ENCODE measurements around the gene CTBP2. TPM values are rescaled to one million over a fixed set of nuclear protein-coding genes. Genes with fewer than 3 reads are reported as not detected.

CTBP2 gene
- total RNA-seq, 2 donors from 2014 or later: 26.0 to 36.0 TPM

DNA sequence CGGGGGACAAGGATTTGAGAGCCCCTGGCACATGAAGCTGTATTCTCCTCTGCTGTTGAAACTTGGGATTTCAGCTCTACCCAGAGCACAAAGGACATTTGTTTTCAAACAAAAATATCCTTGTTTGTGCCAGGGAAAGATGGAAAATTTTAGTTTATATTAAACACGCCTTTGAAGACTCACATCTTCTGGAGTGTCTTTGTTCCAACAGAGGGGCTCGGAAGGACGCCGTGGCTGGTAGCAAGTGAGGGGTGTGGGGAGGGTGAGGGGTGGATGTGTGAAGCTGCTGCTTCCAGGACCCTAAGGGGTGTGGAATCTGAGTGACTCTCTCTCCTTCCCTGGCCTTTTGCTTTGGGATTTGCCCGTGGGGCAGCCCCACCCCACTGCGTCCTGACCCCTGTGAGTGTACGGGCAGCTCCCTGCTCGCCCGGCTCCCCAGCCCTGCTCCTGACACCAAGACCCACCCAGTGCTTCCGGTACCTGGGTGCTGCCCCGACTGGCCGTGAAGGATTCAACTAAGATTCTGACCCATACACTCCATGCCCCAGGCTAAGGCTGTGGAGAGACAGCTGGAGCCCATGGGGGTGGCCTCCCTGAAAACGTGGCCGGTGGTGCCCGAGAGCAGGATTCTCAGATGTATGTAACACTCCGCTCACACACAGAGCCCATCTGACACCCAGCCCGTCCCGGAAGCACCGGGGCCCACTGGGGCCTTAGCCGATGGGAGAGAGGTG is 158.9 kb downstream of the CTBP2 start:
- TF ChIP-seq, protein P1, sequence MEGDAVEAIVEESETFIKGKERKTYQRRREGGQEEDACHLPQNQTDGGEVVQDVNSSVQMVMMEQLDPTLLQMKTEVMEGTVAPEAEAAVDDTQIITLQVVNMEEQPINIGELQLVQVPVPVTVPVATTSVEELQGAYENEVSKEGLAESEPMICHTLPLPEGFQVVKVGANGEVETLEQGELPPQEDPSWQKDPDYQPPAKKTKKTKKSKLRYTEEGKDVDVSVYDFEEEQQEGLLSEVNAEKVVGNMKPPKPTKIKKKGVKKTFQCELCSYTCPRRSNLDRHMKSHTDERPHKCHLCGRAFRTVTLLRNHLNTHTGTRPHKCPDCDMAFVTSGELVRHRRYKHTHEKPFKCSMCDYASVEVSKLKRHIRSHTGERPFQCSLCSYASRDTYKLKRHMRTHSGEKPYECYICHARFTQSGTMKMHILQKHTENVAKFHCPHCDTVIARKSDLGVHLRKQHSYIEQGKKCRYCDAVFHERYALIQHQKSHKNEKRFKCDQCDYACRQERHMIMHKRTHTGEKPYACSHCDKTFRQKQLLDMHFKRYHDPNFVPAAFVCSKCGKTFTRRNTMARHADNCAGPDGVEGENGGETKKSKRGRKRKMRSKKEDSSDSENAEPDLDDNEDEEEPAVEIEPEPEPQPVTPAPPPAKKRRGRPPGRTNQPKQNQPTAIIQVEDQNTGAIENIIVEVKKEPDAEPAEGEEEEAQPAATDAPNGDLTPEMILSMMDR (IDR thresholded peaks at IDR 0.05): no peak
- no peaks in the 10 kb centered on the region for H3K27me3 ChIP-seq
- H3K4me1 ChIP-seq: peaks cover 0 to 53% of the 10 kb centered on the region in 2 donors
- DNase-seq (ENCODE audit: low spot score): peak; percentile 59
- H3K4me3 ChIP-seq: no peak overlapping the region
- H3K36me3 ChIP-seq: peaks cover 44% of the 10 kb centered on the region
- H3K27ac ChIP-seq: peak overlapping the region; percentile 71 to 81
- H3K9me3 ChIP-seq: no peaks in the 10 kb centered on the region

DNA sequence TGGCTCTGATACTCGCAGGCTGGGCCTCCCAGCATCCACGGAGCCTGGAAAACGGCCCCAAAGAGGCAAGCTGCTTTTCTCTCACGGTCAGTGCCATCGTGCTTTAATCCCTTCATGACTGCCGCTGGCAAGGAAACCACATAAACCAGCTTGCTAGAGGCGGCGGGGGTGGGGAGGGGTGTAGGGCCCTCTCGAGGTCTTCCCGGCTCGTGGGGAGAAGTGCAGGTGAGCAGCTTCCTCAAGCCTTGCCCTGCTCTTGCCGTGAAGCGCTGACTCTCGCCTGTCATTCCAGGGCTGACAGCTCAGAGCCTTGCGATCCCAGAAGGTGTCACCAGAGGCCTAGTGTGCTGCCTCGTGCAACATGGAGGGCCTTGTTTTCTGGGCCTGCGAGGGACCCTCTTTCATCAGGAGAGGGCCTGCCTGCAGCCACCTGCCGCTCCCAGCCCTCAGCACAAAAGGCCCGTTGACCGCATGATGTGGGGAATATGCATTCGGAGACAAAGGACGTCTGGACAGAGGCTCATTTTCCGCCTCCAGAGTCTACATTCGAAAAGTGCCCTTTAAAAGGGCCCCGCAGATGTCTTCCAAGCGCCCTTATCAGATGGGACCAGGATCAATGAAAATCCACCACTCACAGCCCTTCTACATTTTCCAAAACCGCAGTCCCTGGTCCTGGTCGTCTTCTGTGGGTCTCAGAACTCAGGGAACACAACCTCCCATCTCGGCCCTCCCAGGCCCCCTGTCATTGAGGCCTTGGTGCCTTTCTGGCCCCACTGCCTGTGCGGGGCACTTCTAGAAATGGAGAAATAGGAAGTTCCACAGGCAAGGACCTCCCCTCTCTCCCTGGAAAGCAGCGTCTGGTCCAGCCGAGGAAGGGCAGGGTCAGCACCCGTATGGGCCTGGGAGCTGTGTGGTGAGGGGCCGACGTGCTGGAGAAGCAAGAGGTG is 159.7 kb downstream of the CTBP2 start:
- peaks cover 46% of the 10 kb centered on the region for H3K36me3 ChIP-seq
- TF ChIP-seq, protein P1 (IDR thresholded peaks at IDR 0.05): peak in 1 of 2 donors; percentile 51
- peaks cover 0 to 46% of the 10 kb centered on the region in 2 donors for H3K4me1 ChIP-seq
- H3K9me3 ChIP-seq: no peaks in the 10 kb centered on the region
- no peak overlapping the region for H3K4me3 ChIP-seq
- peak overlapping the region; percentile 71 to 81 for H3K27ac ChIP-seq
- no peaks in the 10 kb centered on the region for H3K27me3 ChIP-seq
- peak; percentile 58 for DNase-seq (ENCODE audit: low spot score)

DNA sequence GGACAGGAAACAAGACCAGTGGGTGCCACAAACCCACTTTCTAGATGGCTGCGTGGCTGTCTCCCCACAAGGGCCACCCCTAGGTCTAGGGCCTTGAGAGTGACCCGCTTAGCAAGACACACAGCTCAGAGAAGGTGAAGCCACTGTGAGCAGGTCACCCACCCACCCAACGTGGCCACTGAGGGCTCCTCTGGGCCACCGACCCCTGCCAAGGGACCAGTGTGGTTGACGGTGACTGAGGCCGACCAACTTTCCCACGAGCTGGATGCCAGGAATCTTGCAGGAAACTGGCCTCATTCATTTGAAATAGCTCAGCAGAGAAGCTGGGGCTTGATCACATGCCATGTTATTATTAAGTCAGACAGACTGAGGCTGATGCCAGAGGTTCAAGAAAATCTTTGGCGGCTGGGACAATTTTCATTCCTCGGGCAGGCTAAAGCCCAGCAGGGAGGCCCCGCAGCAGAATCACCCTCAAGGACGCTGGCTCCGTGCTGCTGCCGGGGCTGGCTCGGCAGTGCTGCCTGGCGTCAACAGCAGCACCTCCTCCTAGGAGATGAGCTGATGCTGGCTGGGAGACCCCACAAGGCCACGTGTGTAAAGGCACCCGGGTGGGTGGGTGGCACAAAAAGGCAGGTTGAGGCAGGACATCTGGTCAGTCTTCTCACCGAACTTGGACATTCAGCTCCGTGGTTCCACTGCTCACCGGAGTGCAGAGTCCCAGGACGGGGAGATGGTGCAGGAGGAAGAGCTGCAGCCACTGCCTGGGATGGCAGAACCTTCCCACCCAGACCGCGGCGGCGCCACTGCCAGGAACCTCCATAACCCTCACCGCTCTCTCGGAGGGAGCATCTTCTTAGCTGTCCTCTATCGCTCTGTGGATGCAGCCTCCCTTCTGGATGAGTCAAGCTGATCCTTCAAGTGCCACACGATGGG is 160.7 kb downstream of the CTBP2 start:
- Histone ChIP-seq H3K27ac (peak overlapping the region; percentile 71 to 81), H3K9me3 (no peaks in the 10 kb centered on the region), H3K4me3 (no peak overlapping the region), H3K4me1 (peaks cover 0 to 46% of the 10 kb centered on the region in 2 donors), H3K27me3 (no peaks in the 10 kb centered on the region), H3K36me3 (peaks cover 37% of the 10 kb centered on the region)
- TF ChIP-seq, protein P1 (IDR thresholded peaks at IDR 0.05): no peak
- DNase-seq (ENCODE audit: low spot score): peak; percentile 86

DNA sequence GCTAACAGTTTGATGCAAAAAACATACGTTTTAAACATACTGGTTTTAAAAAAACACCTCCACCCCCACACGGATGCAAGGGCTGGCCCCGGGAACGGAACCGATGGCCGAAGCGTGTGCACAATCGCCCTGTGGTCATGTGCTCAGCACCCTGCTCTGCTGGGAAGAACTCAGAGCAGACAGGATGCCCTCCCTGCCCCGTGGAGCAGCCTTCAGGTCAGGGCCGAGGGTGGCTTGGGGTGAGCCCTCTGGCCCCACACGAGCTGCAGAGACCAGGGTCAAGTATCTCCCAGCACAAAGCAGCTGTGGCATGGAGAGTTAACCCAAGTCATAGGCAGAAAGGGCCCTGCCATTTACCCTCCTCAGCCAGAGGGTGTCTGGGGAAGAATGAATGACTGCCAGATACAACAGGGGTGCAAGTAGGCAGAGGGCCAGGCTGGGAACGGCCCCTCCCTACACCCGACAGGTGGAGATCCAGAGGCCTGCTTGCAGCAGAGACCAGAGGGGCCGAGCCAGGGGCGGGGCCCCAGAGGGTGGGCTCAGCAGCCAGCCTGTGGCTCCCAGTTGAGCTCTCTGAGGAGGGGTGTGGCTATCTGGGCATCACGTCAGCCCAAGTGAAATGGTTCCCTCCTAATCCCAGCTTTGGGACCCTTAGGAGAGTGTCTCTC is 161.6 kb downstream of the CTBP2 start:
- peaks cover 46% of the 10 kb centered on the region for H3K36me3 ChIP-seq

More for the DNA sequence above, 161.6 kb downstream of the CTBP2 start:
- DNase-seq (ENCODE audit: low spot score): peak; percentile 57
- no peak overlapping the region for H3K4me3 ChIP-seq
- no peaks in the 10 kb centered on the region for H3K27me3 ChIP-seq
- no peaks in the 10 kb centered on the region for H3K9me3 ChIP-seq
- H3K4me1 ChIP-seq: peaks cover 0 to 46% of the 10 kb centered on the region in 2 donors
- TF ChIP-seq, protein P1 (IDR thresholded peaks at IDR 0.05): no peak
- peak overlapping the region; percentile 71 to 81 for H3K27ac ChIP-seq
